ENCODE data around the gene AP3D1.
A peak's percentile ranks its signal among the peaks of the same experiment; 100 is the strongest.
"Not testable (repeated sequence)": the region's sequence is repeated elsewhere in the genome, so short reads cannot be mapped to it uniquely, and the experiment has no call there.

The AP3D1 gene

GRCh38 chr19:2109046-2109864 lies 42.1 kb downstream of the AP3D1 start:
- DNase-seq (ENCODE audit: low read depth) = no peak

DNA sequence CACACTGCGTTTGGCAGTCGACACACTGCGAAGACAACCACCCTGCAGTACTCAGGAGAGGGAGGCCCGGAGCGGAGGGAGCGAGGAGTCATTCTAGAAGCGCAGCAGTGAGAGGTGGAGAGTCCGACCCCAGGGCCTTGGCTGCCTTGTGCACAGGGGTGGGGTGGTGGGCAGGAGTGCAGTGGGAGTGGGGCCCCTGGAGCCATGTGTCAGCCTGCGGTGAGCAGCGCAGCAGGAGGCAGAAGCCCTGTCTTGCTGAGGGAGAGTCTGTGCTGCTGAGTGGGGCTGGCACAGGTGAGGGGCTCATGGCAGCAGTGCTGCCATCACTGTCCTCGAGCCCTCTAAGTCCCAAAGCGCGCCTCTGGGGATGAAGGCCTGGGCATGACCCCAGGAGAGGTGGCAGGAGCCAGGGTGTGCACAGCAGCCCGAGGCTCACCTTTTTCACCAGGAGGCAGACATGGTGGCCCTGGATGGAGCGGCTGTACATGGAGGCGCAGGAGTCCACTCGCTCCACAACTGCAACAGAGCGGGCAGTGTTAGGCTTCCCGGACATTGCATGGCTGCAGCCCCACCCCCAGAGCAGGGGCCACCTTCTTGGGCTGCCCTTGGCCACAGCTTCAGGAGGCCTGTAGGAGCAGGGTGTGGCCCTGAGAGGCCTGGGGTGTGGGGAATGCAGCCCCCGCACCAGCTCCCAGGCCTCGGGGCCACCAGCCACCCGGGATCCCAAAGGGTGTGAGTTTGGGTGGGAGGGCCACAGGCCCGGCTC lies 42.9 kb downstream of the AP3D1 start:
- no peak for DNase-seq (ENCODE audit: low read depth)

DNA sequence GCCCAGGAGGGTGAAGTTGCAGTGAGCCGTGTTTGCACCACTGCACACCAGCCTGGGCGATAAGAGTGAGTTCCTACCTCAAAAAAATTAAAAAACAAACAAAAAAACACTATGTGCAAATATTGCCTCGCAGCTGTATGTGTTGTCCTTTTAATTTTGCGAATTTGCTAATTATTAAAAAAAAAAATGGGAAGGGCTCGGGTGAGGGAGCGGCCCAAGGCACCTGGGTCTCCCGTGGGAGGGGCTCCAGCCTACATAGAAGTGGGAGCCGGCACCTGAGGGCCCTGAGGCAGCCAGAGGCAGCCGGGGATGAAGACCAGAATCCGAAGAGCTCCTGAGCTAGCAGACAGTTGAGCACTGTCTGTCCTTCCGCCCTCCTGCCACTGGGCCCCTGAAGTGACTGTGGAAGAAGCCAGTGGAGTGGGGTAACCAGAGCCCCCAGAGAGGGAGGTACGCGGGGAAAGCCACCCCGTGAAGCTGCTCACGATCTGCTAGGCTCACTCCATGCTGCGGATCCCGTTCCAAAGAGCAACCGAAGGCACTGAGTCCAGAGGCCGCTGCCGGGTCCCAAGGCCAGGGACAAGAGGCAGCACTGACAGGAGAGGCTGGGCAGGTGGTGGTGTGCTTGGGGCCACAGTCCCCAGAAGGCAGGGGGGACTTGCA lies 48.2 kb downstream of the AP3D1 start:
- no peak for DNase-seq (ENCODE audit: low read depth)

GRCh38 chr19:2101417-2102335 lies 49.7 kb downstream of the AP3D1 start:
- DNase-seq (ENCODE audit: low read depth) = no peak

DNA sequence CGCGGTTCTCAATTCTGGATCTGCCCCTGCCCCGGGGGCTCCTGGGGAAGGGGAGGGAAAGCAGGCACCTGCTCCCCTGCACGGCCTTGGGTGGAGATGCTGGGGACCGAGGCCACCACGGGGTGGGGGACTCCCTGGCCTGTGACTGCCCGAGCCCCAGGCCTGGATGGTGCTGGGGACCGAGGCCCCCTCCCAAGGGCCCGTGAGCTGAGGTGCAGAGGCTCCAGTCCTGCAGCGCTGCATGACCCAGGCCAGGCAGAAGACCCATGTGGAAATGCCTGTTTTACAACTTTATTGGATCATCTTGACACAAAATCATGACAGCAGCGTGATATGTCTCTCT lies 50.7 kb downstream of the AP3D1 start:
- no peak for DNase-seq (ENCODE audit: low read depth)

DNA sequence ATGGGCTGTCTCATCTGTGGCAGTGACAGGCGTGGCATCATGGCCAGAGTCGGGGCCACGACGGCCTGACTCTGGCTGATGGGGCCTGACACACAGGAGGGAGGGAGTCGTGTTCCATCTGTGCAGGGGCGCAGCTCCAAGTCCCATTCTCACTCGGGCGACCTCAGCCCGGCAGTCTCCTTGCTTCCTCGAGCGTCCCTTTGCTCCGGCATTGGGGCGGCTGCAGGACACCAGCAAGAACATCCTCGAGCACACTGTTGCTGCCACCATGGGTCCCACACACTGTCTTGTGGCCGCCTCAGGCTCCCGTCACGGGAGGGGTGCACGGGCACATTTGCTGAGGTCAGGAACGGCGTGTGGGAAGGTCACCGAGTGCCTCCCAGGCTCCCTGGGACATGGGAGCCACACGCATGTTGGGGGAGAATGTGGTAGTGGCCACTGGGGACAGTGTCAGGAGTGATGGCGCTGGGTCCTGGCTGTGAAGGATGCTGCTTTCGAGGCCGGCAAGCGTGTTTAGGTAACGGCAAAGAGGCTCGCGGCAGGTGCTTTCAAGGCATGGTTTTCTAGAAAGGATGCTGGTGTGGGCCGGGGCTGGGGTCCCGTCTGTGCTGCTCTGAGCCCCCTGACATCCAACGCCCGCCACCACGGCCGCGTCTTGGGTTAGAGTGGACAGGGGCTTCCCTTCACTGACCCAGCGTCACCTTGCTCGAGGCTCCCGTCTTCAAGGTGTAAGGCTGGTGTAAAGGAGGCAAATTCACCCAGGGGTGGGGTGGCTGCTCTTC lies 51.2 kb downstream of the AP3D1 start:
- DNase-seq (ENCODE audit: low read depth) = no peak

- DNase-seq (ENCODE audit: low read depth) = no peak
These were observed 52.3 kb downstream of the AP3D1 start for GRCh38 chr19:2099054-2099501.

DNA sequence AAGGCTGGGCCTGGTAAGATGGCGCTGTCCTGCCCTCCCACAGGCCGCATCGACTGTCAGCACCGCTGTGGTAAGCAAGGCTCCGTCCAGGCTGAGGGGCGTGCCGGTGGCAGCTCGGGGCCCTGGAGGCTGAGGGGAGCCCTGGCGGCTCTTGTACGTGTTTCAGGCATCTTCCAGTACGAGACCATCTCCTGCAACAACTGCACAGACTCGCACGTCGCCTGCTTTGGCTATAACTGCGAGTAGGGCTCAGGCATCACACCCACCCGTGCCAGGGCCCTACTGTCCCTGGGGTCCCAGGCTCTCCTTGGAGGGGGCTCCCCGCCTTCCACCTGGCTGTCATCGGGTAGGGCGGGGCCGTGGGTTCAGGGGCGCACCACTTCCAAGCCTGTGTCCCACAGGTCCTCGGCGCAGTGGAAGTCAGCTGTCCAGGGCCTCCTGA lies 53.5 kb downstream of the AP3D1 start:
- no peak for DNase-seq (ENCODE audit: low read depth)

- DNase-seq (ENCODE audit: low read depth) = no peak
These were observed 54.0 kb downstream of the AP3D1 start for GRCh38 chr19:2097203-2097885.

GRCh38 chr19:2096480-2097202 lies 54.7 kb downstream of the AP3D1 start, which contains the start of gene IZUMO4:
IZUMO4 (plus strand) TSS chr19:2096915; CDS start chr19:2096946, 31 bp downstream.
- DNase-seq (ENCODE audit: low read depth) = peak; percentile 88

DNA sequence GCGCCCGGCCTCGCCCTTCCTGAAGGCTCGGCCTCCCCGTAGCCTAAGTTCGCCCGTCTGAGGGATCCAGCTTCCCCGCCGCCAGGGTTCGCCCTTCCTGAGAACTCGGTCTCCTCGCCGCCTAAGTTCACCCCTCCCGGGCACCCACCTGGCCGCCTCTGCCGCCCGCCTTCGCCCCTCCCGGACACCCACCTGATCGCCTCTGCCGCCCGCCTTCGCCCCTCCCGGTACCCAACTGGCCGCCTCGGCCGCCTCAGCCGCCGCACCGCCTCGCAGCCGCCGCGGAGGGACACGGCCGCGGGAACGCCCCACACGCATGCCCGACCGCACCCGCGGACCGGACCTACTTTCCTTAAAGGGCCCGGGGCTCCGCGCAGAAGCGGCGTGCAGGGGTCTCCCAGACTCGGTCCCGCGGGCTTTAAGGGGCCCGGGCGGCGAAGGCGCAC lies 55.3 kb downstream of the AP3D1 start, which contains the start of gene MOB3A:
TSS of gene MOB3A (minus strand) at position 293 of the 446 bp plus-strand sequence. CDS start 17,766 bp downstream, outside the sequence.
- peak; percentile 81 for DNase-seq (ENCODE audit: low read depth)

GRCh38 chr19:2091926-2092525 lies 59.3 kb downstream of the AP3D1 start:
- DNase-seq (ENCODE audit: low read depth) = not testable (repeated sequence)

GRCh38 chr19:2089727-2090053 lies 61.7 kb downstream of the AP3D1 start:
- DNase-seq (ENCODE audit: low read depth) = no peak

GRCh38 chr19:2089001-2089711 lies 62.2 kb downstream of the AP3D1 start:
- no peak for DNase-seq (ENCODE audit: low read depth)

- DNase-seq (ENCODE audit: low read depth) = no peak
These were observed 63.7 kb downstream of the AP3D1 start for GRCh38 chr19:2087621-2088100.

- DNase-seq (ENCODE audit: low read depth) = not testable (repeated sequence)
These were observed 64.4 kb downstream of the AP3D1 start for GRCh38 chr19:2086695-2087620.
